Measurements from ENCODE around the gene RAP2B. TPM values are rescaled to one million over a fixed set of nuclear protein-coding genes. Genes with fewer than 3 reads are reported as not detected.
A peak's percentile ranks its signal among the peaks of the same experiment; 100 is the strongest.

RAP2B gene
- polyA plus RNA-seq, 1 donor (not counting 4 experiments of a cell fraction or from before 2014, with no cell fraction given): 20.1 TPM

DNA sequence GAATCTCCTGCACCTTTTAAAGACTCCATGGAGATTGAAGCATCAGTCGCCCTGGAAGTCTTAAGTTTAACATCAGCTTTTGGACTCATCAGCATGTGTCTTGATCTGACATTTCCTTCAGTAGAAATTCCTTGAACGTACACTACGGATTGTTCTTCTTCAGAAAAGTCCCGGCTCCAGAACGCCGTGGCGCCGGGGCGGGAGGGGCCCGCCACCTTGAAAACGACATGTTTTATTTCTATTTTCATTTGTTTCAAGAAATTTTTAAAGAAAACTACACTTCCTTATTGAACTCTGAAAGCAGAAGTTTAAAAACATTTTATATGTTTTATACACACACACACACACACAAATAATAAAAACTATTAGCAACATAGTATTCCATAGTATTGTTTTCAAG, 32.6 kb upstream of the RAP2B start:
- DNase-seq (ENCODE audit: low read depth, low spot score) (no peak), FAIRE-seq (no peak)
- H3K27ac ChIP-seq (ENCODE audit: control insufficient read depth, insufficient read depth, low read length): no peak overlapping the region
- H3K9me3 ChIP-seq (ENCODE audit: control insufficient read depth, low read depth, low read length): no peaks in the 10 kb centered on the region
- H3K27me3 ChIP-seq (ENCODE audit: control insufficient read depth, extremely low read depth, insufficient read depth, low read length): no peaks in the 10 kb centered on the region
- H4K20me1 ChIP-seq (ENCODE audit: control insufficient read depth, extremely low read depth, insufficient read depth, low read length): no peaks in the 10 kb centered on the region
- H3K79me2 ChIP-seq (ENCODE audit: control insufficient read depth, insufficient read depth, low read length): no peaks in the 10 kb centered on the region
- H3K9ac ChIP-seq (ENCODE audit: control insufficient read depth, extremely low read depth, insufficient read depth, low read length): no peak overlapping the region
- H3K4me1 ChIP-seq (ENCODE audit: control insufficient read depth, extremely low read depth, insufficient read depth, low read length): peaks cover 17% of the 10 kb centered on the region
- dilution Hi-C loops (cut with MboI; ENCODE audit: extremely low pct_ligation_motif_present, low sequenced_read_pairs): no loop called here
- TF ChIP-seq EZH2 (IDR thresholded peaks at IDR 0.05; ENCODE audit: low read length): no peak
- TF ChIP-seq CTCF (optimal IDR thresholded peaks at IDR 0.05 in 1 of 3, IDR thresholded peaks at IDR 0.05 in 1 of 3, conservative IDR thresholded peaks at IDR 0.05 in 1 of 3; ENCODE audit: extremely low read depth in 1 of 3, insufficient read depth in 2 of 3, low read length in 3 of 3): no peak
- H3K4me3 ChIP-seq (ENCODE audit: control insufficient read depth in 2 of 3, extremely low read depth in 1 of 3, insufficient read depth in 2 of 3, low read depth in 1 of 3, low read length in 3 of 3): no peak overlapping the region
- H3K9me1 ChIP-seq (ENCODE audit: control insufficient read depth, extremely low read depth, insufficient read depth, low read length): no peaks in the 10 kb centered on the region
- H3K36me3 ChIP-seq (ENCODE audit: control insufficient read depth in 2 of 2, extremely low read depth in 1 of 2, insufficient read depth in 2 of 2, low read length in 2 of 2): no peaks in the 10 kb centered on the region
- H3K4me2 ChIP-seq (ENCODE audit: control insufficient read depth, extremely low read depth, insufficient read depth, low read depth, low read length): no peak overlapping the region
- no peak overlapping the region for H2AFZ ChIP-seq (ENCODE audit: control insufficient read depth, low read length)

DNA sequence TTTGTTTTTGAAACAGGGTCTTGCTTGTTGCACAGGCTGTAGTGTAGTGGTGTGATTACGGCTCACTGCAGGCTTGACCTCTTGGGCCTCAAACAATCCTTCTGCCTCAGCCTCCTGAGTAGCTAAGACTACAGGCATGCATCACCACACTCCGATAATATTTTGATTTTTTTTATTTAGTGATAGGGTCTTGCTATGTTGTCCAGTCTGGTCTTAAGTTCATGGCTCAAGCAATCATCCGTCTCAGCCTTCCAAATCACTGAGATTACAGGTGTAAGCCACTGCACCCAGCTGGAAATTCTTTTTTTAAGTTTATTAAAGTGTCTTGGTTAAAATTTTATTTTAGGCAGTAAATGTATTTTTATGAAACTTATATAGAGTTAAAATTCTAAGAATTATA, 32.2 kb upstream of the RAP2B start:
- H2AFZ ChIP-seq (ENCODE audit: control insufficient read depth, low read length): no peak overlapping the region
- no peaks in the 10 kb centered on the region for H3K9me3 ChIP-seq (ENCODE audit: control insufficient read depth, low read depth, low read length)
- TF ChIP-seq EZH2 (IDR thresholded peaks at IDR 0.05; ENCODE audit: low read length): no peak
- TF ChIP-seq CTCF (optimal IDR thresholded peaks at IDR 0.05 in 1 of 3, IDR thresholded peaks at IDR 0.05 in 1 of 3, conservative IDR thresholded peaks at IDR 0.05 in 1 of 3; ENCODE audit: extremely low read depth in 1 of 3, insufficient read depth in 2 of 3, low read length in 3 of 3): no peak
- H3K9ac ChIP-seq (ENCODE audit: control insufficient read depth, extremely low read depth, insufficient read depth, low read length): no peak overlapping the region
- no peaks in the 10 kb centered on the region for H3K27me3 ChIP-seq (ENCODE audit: control insufficient read depth, extremely low read depth, insufficient read depth, low read length)
- no peaks in the 10 kb centered on the region for H4K20me1 ChIP-seq (ENCODE audit: control insufficient read depth, extremely low read depth, insufficient read depth, low read length)
- FAIRE-seq (no peak), DNase-seq (ENCODE audit: low read depth, low spot score) (no peak)
- H3K79me2 ChIP-seq (ENCODE audit: control insufficient read depth, insufficient read depth, low read length): no peaks in the 10 kb centered on the region
- dilution Hi-C loops (cut with MboI; ENCODE audit: extremely low pct_ligation_motif_present, low sequenced_read_pairs): no loop called here
- H3K4me3 ChIP-seq (ENCODE audit: control insufficient read depth in 2 of 3, extremely low read depth in 1 of 3, insufficient read depth in 2 of 3, low read depth in 1 of 3, low read length in 3 of 3): no peak overlapping the region
- peaks cover 17% of the 10 kb centered on the region for H3K4me1 ChIP-seq (ENCODE audit: control insufficient read depth, extremely low read depth, insufficient read depth, low read length)
- no peak overlapping the region for H3K4me2 ChIP-seq (ENCODE audit: control insufficient read depth, extremely low read depth, insufficient read depth, low read depth, low read length)
- no peaks in the 10 kb centered on the region for H3K9me1 ChIP-seq (ENCODE audit: control insufficient read depth, extremely low read depth, insufficient read depth, low read length)
- peak overlapping the region; percentile 74 for H3K27ac ChIP-seq (ENCODE audit: control insufficient read depth, insufficient read depth, low read length)
- H3K36me3 ChIP-seq (ENCODE audit: control insufficient read depth in 2 of 2, extremely low read depth in 1 of 2, insufficient read depth in 2 of 2, low read length in 2 of 2): no peaks in the 10 kb centered on the region

Data from keratinocyte (primary cell).